GM19193 (cell line): ENCODE measurements around the gene CCNL2.

Source experiments
- POLR2A ChIP-seq: IDR thresholded peaks from 4 replicates; pipeline ENCODE4 v1.6.1; 2011; ENCODE audit not compliant: insufficient read depth, insufficient read length; ENCODE audit errors: extremely low read depth

The CCNL2 gene

DNA sequence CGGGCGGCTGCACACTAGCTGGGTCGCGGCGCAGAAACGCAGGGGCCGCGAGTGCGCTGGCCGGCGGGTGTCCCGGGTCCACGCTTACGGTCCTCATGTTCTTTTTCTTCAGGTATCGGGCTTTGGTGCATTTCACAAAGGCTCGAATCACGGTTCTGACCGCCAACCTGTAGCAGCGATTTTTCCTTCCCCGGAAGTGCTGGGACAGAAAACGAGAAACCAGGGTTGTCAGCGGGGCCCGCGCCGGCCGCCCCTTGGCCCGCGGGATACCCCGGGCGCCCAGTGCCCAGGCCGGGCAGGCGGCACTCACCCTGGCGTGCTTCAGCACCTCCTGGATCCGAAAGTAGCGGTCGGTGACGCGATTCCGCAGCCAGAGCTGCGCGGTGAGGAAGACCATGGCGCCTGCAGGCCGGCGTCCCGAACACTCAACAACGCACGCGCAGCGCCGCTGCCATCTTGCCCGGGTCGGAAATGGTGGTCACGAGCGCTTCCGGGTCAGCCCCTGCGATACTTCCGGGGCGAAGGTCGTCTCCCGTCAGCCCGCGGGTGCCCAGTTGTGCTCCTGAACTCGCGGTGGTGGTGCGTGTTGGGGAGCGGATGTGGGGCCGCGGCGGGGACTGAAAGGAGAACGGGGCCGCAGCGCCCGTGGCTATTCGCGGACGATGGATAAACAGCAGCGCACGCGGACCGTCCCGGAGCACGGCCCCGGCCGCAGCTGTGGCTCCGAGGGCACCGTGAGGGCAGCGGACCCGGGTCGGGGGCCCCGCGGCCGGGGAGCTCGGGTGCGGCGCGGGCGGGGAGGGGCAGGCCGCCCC is 7.9 kb upstream of the CCNL2 start, which contains the start of gene MRPL20:
Gene MRPL20, minus strand, starts transcription at position 473 of the 815 bp plus-strand sequence. Its CDS starts 76 bp downstream, at position 397.
- peak; percentile 92 for TF ChIP-seq POLR2A

- TF ChIP-seq POLR2A, result no peak
These were observed 7.1 kb upstream of the CCNL2 start for GRCh38 chr1:1406101-1406820.

GRCh38 chr1:1403653-1404052 is 4.5 kb upstream of the CCNL2 start:
- TF ChIP-seq POLR2A, result peak; percentile 3

GRCh38 chr1:1402072-1402900 is 3.2 kb upstream of the CCNL2 start:
- peak; percentile 30 for TF ChIP-seq POLR2A

DNA sequence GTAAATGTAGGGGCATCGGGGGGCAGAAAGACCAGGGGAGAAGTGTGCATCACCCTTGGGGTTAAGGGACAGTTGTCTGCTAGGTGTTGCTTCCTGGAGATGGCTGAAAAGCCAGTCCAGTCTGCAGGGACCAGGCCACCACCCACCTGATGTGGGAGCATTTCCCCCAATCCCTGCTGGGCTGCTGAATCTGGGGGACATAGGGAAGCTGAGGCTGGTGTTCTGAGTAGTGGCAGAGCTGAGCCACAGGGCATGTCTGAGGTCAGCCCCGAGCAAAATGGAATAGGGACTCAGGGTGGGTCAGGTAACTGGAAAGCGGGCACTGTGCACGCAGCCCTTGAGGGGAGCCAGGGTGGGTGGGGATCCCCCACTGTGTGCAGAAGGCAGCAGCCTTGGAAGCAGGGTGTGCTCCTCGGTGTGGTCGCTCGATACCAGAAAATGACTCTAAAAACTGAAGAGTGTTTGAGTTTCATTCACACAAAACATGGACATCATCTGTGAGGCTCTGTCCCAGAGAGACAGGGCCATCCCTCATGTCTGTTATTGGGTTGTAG is 2.4 kb upstream of the CCNL2 start:
- no peak for TF ChIP-seq POLR2A

DNA sequence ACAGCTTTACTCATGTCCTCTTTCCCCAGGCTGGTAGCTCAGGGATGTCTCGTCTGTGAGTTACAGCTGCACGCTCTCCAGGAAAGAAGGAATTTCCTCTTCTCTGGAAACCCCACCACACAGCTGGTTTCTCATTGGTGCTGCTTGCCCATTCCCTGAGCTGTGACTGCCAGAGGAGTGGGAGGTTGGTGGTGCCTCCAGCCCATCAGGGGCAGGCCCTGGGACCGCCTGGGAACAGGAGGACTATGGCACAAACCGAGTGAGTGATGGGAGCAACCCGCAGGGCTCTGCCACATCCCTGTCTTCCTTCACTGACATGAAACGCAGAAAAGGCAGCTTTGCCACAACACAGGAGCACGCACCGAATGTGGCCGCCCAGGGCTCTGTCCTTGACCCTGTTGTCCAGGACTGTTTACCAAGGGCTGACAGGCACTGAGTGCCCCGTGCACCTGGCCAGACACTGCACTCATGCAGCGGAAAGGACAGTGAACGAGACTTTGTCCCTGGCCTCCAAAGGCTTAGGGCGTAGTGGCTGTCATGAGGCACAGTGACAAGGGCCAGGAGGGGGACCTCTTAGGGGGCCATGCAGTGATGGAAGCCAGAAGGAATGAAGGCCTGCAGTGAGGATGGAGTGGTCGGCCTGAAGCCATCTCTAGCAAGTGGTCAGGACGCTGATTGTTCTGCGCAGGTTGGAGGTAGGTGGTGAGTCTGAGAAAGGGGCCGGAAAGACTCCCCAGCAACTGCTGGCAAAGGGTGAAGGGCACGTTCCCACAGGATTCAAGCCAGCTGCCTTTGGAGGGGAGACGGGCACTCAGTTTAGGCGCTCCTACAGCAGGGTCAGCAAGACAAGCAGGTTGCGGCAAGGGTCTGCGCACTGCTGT is 1.7 kb upstream of the CCNL2 start:
- TF ChIP-seq POLR2A, result no peak

DNA sequence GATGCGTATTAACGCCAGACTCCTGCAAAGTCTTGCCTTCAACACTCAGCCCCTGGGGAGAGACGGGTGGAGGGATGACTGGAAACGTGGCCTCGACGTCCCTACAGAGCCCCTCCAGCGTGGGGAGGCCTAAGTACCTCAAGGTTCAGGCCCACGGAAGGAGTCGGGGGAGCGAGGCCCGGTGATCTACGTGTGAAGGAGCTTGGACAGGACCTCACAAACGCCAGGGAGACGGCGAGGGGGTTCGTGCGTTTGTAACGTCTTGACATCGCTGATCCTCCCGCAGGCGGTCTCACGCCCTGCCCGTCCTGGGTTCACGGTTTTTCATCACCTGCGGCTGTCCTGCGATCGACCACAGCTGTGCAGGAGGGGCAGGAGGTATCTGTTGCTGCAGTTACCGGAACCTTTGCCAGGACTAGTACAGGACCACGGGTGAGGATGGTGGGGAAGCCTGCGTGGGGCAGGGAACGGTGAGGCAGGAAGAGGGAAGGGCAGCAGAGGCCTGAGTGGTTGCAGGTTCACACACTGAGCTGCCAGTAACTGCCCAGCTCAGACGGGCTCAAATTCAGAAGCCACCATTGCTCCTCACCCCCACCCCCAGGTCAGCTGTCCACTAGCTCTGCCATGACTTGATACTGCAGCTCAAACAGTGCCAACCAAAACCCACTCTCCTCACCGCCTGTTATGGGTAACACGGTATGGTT is 889 bp upstream of the CCNL2 start:
- TF ChIP-seq POLR2A, result peak; percentile 45

GRCh38 chr1:1398677-1399186 is 403 bp downstream of the CCNL2 start:
- no peak for TF ChIP-seq POLR2A

DNA sequence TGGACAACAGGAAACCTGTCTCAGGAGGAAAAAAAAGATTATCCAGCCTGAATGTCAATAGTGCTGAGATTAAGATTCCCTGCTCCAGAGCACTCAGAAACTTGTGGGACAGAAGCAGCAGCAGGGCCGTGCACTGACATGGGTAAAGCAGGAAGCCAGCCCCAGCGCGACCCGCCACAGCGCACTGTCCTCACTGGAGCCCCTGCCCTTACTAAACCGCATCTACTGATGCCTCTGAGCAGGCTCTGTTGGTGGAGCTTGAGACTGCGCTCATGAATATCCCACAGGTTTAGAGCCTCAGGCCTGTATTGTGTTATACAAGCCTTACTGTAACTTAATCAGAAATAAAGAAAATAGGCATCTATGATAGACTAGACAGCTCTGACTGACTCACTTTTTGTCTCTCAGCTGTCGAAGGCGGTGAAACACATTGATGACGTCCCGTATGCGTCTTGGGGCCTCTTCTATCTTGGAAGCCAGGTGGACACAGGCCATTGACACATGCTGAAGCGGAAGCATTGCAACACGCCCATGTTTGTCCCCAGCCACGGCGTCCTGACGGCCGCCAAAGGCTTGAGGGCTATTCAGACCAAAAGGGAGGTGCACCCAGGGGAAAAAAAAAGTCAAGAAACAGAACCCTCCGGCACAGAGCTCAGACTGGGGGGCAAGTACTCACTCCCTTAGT is 1.2 kb downstream of the CCNL2 start:
- TF ChIP-seq POLR2A, result no peak

DNA sequence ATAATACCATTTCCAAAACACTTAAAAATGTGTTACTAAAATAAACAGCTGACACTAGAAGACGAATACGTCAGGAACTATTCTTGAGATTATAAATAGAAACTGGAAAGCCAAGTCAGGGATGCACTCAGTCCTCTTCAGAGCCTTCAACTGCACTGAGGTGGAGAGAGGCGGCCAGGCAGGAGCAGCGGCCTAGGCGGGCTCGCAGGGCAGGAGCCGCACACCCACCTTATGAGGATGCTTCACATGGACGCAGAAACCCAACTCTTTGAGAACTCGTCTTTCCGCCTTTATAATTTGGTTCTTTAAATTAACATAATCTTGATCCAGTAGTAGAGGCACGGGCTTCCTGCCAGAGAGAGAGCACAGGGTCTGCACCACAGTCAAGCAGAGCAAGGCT is 4.0 kb downstream of the CCNL2 start:
- no peak for TF ChIP-seq POLR2A

DNA sequence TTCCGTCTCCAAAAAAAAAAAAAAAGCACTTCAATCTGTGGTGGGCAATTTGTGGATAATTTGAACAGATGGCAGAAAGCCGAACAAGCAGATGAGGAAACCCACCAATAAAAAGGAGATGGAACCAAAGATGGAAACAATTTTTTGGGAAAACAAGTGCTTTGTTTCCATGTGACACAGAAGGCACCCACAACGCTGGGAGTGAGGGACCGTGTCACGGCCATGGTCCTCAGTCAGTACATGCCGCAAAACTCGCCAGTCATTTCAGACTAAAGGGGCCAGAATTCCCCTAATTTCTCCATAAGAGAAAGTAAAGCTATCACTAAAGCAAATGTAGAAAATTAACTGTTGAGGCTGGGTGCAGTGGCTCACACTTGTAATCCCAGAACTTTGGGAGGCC is 5.0 kb downstream of the CCNL2 start:
- no peak for TF ChIP-seq POLR2A

GRCh38 chr1:1393428-1393827 is 5.7 kb downstream of the CCNL2 start:
- TF ChIP-seq POLR2A, result no peak
